Heart left ventricle (tissue), 16 donors: ENCODE results near the gene SRPK1. TPM values are rescaled to one million over a fixed set of nuclear protein-coding genes. Genes with fewer than 3 reads are reported as not detected.

Experiments used
- ATAC-seq, 4 donors: fragments of 200-7000 bp; cut with Tn5 transposase; one replicate each; pipeline ENCODE4 v1.9.1; 2020 to 2022; ENCODE audit warnings: moderate library complexity in 4 of 4, mild to moderate bottlenecking in 3 of 4, moderate number of reproducible peaks in 1 of 4
- DNase-seq, 5 donors: peaks; one replicate each; pipeline ENCODE4 v3.0.0-alpha.2; 2020
- H3K27ac ChIP-seq, 12 donors: fragments of 200-600 bp; sonication (generic) in 4 of 12; one replicate each; pipeline versions ENCODE4 v1.5.0 to v1.8.0; 2016 to 2022; ENCODE audit warnings: mild to moderate bottlenecking in 2 of 12
- H3K27me3 ChIP-seq, 9 donors: fragments of 200-600 bp; sonication (generic) in 2 of 9; one replicate each; pipeline versions ENCODE4 v1.5.1 to v1.8.0; 2016 to 2022; ENCODE audit warnings: mild to moderate bottlenecking in 3 of 9
- H3K36me3 ChIP-seq, 9 donors: fragments of 200-600 bp; sonication (generic) in 2 of 9; one replicate each; pipeline versions ENCODE4 v1.5.0 to v1.8.0; 2018 to 2022; ENCODE audit warnings: mild to moderate bottlenecking in 2 of 9
- H3K4me1 ChIP-seq, 12 donors: fragments of 200-600 bp; sonication (generic) in 4 of 12; one replicate each; pipeline versions ENCODE4 v1.5.0 to v1.8.0; 2016 to 2022; ENCODE audit warnings: mild to moderate bottlenecking in 3 of 12
- H3K4me3 ChIP-seq, 12 donors: fragments of 200-600 bp; sonication (generic) in 4 of 12; one replicate each; pipeline versions ENCODE4 v1.5.0 to v1.8.0; 2017 to 2022; ENCODE audit warnings: mild to moderate bottlenecking in 9 of 12, moderate library complexity in 4 of 12
- H3K9me3 ChIP-seq, 12 donors: fragments of 200-600 bp; sonication (generic) in 4 of 12; one replicate each; pipeline versions ENCODE4 v1.5.0 to v1.8.0; 2016 to 2022; ENCODE audit warnings: mild to moderate bottlenecking in 1 of 12
- POLR2A ChIP-seq, 2 donors: fragments of 450-650 bp; IDR thresholded peaks; one replicate each; pipeline ENCODE4 v1.6.1; 2017; ENCODE audit warnings: antibody characterized with exemption in 2 of 2, mild to moderate bottlenecking in 2 of 2, moderate library complexity in 2 of 2
- WGBS, 4 donors: extraction: QIAGEN DNeasy Blood & Tissue Kit in 2 of 4; methylation state at CpG; one replicate each; pipeline versions ENCODE4 v1.1.5 to v1.1.7; 2013 to 2018; 5-methylcytosine and 5-hydroxymethylcytosine counted together
- intact Hi-C, 10 donors: fragments of 100-400 bp; cut with DNase I; formaldehyde crosslinking; loops; one replicate each; pipeline versions ENCODE4 v1.11.1 to v1.14.2; 2022
- polyA plus RNA-seq, 2 donors: library from polyadenylated mRNA; stranded (reverse); fragments of 200-250 nt; gene quantifications; one replicate each; pipeline ENCODE4 v1.2.3, GENCODE V29; 2013
- total RNA-seq, 9 donors: library from RNA; depleted of rRNA in 2 of 9; stranded (reverse); fragments of >200 nt in 2 of 9; fragmentation: NEBNext Ultra II Directional in 3 of 9; extraction: Animal tissue kit (Norgen Biotek cat#: 25700) in 3 of 9; gene quantifications; one replicate each; pipeline versions ENCODE4 v1.1.0 to v1.2.4, GENCODE V29; 2016 to 2023
- TF ChIP-seq, protein P1 (sequence below), 12 donors: fragments of 200-600 bp; sonication (generic) in 4 of 12; IDR thresholded peaks; one replicate each; pipeline versions ENCODE4 v1.5.0 to v1.8.0; 2018 to 2022; ENCODE audit warnings: antibody characterized with exemption in 12 of 12, mild to moderate bottlenecking in 5 of 12
- donor health status: ischemic (EF 13 %, LVEDD 7.1; RV severe dilation, severe dysfunction).
- donor health status: healthy with polysubstance abuse.
- donor health status: DM: no; HTN: yes; CAD: no.
- donor health status: DM: no; HTN: no; CAD: no.
- donor health status: ischemic (EF 25% LVEDD 6.9; RV normal size, moderate dysfunction).
- donor health status: ischemic (EF 25% LVEDD 5.7; RV mildly dilated, moderate dysfunction).
- donor health status: healthy.
- donor health status: DM: yes; HTN: yes; CAD: no.
- donor health status: ischemic (EF 35%, LVEDD 5.7; RV mildly dilated, moderate dysfunction).
- donor health status: nonischemic (EF 11% LVEDD 7.7; RV severe dilation, severe dysfunction).
- donor health status: DM: yes; HTN: yes; CAD: no.
- donor health status: PGD.
- donor health status: ischemic (EF 29% LVEDD 5.4; RV normal size, mild dysfunction).
- donor health status: nonischemic (EF 23%, LVEDD 6.1; RV moderate dilation, normal function).

Gene SRPK1
- total and polyA plus RNA-seq, 11 donors = 5.0 to 41.7 (median 19.6) TPM

DNA sequence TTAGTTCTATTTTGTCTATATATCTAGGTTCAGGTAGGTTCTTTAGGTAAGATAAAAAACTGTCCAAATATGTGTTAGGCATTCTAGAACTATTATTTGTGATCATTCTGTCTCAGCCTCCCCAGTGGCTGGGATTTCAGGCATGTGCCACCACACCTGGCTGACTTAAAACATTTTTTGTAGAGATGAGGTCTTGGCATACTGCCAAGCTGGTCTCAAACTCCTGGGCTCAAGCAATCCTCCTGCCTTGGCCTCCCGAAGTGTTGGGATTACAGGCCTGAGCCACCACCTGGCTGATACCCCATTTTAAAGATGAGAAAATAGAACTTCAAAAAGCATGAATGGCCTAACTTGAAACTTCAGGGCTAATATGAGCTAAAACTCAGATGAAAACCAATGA, 81.9 kb downstream of the SRPK1 start:
- TF ChIP-seq, protein P1, sequence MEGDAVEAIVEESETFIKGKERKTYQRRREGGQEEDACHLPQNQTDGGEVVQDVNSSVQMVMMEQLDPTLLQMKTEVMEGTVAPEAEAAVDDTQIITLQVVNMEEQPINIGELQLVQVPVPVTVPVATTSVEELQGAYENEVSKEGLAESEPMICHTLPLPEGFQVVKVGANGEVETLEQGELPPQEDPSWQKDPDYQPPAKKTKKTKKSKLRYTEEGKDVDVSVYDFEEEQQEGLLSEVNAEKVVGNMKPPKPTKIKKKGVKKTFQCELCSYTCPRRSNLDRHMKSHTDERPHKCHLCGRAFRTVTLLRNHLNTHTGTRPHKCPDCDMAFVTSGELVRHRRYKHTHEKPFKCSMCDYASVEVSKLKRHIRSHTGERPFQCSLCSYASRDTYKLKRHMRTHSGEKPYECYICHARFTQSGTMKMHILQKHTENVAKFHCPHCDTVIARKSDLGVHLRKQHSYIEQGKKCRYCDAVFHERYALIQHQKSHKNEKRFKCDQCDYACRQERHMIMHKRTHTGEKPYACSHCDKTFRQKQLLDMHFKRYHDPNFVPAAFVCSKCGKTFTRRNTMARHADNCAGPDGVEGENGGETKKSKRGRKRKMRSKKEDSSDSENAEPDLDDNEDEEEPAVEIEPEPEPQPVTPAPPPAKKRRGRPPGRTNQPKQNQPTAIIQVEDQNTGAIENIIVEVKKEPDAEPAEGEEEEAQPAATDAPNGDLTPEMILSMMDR (IDR thresholded peaks at IDR 0.05) = no peak
- TF ChIP-seq POLR2A (IDR thresholded peaks at IDR 0.05) = no peak
- Histone ChIP-seq H3K27me3 (no peaks in the 10 kb centered on the region), H3K9me3 (no peaks in the 10 kb centered on the region), H3K36me3 (peaks cover 0 to 76% (median 58%) of the 10 kb centered on the region in 9 donors), H3K4me3 (no peak overlapping the region), H3K4me1 (no peaks in the 10 kb centered on the region), H3K27ac (no peak overlapping the region)
- intact Hi-C loops = no loop called here
- 61 to 97% (median 92%) methylated on average over 1 of the region's 1 CpG for WGBS, 4 donors
- DNase-seq = no peak
- no peak for ATAC-seq

DNA sequence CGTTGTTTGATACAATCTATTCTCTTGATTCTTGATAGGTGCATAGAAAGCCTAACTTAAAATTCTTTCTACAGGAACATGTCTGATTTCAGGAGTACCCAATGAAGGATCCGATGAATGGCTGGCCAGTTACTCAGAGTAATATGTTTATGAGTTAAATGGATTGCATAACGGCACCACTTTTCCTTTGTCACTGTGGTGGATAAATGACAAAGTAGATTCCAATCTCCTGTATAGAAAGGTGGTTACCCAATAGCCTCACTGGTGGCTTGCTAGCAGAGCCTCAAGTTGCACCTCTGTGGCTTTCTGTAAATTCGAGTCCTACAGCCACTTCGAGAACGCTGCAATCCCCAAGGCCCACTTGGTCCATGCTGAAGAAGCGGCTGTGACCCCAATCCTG, 87.4 kb downstream of the SRPK1 start:
- no peak for DNase-seq

DNA sequence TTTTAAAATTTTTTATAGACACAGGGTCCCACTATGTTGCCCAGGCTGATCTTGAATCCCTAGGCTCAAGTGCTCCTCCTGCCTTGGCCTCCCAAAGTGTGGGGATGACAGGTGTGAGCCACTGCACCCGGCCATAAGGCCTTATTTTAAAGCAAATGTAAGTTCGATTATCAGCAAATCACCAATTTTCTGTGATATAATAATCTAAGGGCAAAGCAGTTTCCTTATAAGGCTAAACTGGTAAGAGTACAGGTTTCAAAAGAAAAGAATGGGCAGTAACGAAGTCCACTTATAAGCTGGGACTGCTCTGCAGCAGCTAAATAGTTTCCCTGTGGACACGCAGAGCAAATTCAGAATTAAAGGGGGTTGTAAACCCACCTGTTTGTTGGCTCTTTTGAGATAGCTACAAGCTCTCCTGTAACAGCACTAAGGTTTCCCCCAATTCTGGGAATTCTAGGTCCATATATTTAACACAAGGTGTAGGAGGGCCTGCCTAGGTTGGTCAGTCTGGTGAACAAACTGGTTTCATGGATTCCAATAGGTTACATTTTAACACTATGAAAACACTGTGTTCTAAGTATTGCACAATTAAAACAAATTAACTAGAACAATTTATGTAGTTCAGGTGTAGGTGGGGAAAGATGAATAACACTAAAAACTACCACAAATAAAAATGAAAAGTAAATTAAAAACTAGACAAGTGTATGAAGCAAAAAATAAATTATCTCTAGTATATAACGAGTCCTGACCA, 89.5 kb downstream of the SRPK1 start:
- intact Hi-C loops = no loop called here
- DNase-seq (no peak), ATAC-seq (no peak)
- Histone ChIP-seq H3K4me1 (no peaks in the 10 kb centered on the region), H3K4me3 (no peak overlapping the region), H3K27me3 (no peaks in the 10 kb centered on the region), H3K27ac (no peak overlapping the region), H3K36me3 (peaks cover 0 to 32% (median 22%) of the 10 kb centered on the region in 9 donors), H3K9me3 (no peaks in the 10 kb centered on the region)
- TF ChIP-seq, protein P1 (IDR thresholded peaks at IDR 0.05) = no peak
- TF ChIP-seq POLR2A (IDR thresholded peaks at IDR 0.05) = no peak
- WGBS, 4 donors = 93 to 95% (median 95%) methylated on average over 5 of the region's 5 CpGs

More for the DNA sequence above, 87.4 kb downstream of the SRPK1 start:
- 89 to 92% (median 90%) methylated on average over 7 of the region's 7 CpGs for WGBS, 4 donors
- no peak overlapping the region for H3K4me3 ChIP-seq
- no peaks in the 10 kb centered on the region for H3K9me3 ChIP-seq
- H3K27ac ChIP-seq = no peak overlapping the region
- intact Hi-C loops = no loop called here
- TF ChIP-seq, protein P1 (IDR thresholded peaks at IDR 0.05) = no peak
- no peak for TF ChIP-seq POLR2A (IDR thresholded peaks at IDR 0.05)
- no peaks in the 10 kb centered on the region for H3K4me1 ChIP-seq
- H3K36me3 ChIP-seq = peaks cover 0 to 48% (median 38%) of the 10 kb centered on the region in 9 donors
- no peaks in the 10 kb centered on the region for H3K27me3 ChIP-seq
- ATAC-seq = no peak

DNA sequence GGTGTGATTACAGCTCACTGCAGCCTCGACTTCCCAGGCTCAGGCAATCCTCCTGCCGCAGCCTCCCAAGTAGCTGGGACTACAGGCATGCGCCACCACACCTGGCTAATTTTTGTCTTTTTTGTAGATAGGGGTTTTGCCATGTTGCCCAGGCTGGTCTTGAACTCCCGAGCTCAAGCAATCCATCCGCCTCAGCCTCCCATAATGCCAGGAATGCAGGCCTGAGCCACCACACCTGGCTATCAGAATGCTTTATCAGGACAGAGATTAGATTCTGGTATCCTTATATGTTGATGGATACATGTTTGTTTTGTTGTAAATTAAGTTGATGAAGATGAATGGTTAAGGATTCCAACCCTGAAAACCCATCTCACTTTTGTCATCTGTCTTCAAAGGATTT, 91.6 kb downstream of the SRPK1 start:
- intact Hi-C loops = no loop called here
- H3K4me3 ChIP-seq = no peak overlapping the region
- 92 to 95% (median 92%) methylated on average over 5 of the region's 5 CpGs for WGBS, 4 donors
- H3K36me3 ChIP-seq = peaks cover 0 to 16% (median 9%) of the 10 kb centered on the region in 9 donors
- H3K4me1 ChIP-seq = no peaks in the 10 kb centered on the region
- peaks cover 0 to 6% (median 0%) of the 10 kb centered on the region in 9 donors for H3K27me3 ChIP-seq
- H3K9me3 ChIP-seq = no peaks in the 10 kb centered on the region
- H3K27ac ChIP-seq = no peak overlapping the region
- ATAC-seq = no peak
- TF ChIP-seq, protein P1 (IDR thresholded peaks at IDR 0.05) = no peak
- no peak for TF ChIP-seq POLR2A (IDR thresholded peaks at IDR 0.05)
- no peak for DNase-seq
